ENCODE results near the gene KATNB1.

DNA sequence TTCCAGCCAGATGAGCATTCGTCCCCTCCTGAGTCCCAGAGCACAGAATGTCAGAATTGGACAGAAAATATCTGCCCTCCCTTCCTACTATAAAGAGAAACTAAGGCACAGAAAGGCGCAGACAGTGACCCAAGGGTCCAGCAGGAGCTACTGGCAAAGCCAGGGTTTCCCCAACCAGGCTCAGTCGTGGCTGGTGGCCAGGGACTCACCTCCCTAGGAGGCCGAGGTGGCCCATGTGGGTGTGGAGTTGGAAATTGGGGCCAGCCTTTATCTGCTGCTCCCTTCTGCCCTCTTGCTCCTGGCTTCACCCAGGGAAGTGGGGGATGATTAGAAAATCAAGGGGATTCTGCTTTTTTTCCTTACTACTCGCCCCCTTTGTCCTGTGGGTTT lies 39.9 kb upstream of the KATNB1 start:
- TF ChIP-seq, protein P1, sequence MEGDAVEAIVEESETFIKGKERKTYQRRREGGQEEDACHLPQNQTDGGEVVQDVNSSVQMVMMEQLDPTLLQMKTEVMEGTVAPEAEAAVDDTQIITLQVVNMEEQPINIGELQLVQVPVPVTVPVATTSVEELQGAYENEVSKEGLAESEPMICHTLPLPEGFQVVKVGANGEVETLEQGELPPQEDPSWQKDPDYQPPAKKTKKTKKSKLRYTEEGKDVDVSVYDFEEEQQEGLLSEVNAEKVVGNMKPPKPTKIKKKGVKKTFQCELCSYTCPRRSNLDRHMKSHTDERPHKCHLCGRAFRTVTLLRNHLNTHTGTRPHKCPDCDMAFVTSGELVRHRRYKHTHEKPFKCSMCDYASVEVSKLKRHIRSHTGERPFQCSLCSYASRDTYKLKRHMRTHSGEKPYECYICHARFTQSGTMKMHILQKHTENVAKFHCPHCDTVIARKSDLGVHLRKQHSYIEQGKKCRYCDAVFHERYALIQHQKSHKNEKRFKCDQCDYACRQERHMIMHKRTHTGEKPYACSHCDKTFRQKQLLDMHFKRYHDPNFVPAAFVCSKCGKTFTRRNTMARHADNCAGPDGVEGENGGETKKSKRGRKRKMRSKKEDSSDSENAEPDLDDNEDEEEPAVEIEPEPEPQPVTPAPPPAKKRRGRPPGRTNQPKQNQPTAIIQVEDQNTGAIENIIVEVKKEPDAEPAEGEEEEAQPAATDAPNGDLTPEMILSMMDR (conservative IDR thresholded peaks at IDR 0.05; ENCODE audit: low read depth in 2 of 2) = no peak
- TF ChIP-seq POLR2AphosphoS5 (IDR thresholded peaks at IDR 0.05; ENCODE audit: low read depth) = no peak
- no peak for TF ChIP-seq EZH2phosphoT487 (IDR thresholded peaks at IDR 0.05; ENCODE audit: unreplicated experiment)
- TF ChIP-seq, protein P2, sequence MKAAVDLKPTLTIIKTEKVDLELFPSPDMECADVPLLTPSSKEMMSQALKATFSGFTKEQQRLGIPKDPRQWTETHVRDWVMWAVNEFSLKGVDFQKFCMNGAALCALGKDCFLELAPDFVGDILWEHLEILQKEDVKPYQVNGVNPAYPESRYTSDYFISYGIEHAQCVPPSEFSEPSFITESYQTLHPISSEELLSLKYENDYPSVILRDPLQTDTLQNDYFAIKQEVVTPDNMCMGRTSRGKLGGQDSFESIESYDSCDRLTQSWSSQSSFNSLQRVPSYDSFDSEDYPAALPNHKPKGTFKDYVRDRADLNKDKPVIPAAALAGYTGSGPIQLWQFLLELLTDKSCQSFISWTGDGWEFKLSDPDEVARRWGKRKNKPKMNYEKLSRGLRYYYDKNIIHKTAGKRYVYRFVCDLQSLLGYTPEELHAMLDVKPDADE (IDR thresholded peaks at IDR 0.05) = no peak
- TF ChIP-seq, protein P3, sequence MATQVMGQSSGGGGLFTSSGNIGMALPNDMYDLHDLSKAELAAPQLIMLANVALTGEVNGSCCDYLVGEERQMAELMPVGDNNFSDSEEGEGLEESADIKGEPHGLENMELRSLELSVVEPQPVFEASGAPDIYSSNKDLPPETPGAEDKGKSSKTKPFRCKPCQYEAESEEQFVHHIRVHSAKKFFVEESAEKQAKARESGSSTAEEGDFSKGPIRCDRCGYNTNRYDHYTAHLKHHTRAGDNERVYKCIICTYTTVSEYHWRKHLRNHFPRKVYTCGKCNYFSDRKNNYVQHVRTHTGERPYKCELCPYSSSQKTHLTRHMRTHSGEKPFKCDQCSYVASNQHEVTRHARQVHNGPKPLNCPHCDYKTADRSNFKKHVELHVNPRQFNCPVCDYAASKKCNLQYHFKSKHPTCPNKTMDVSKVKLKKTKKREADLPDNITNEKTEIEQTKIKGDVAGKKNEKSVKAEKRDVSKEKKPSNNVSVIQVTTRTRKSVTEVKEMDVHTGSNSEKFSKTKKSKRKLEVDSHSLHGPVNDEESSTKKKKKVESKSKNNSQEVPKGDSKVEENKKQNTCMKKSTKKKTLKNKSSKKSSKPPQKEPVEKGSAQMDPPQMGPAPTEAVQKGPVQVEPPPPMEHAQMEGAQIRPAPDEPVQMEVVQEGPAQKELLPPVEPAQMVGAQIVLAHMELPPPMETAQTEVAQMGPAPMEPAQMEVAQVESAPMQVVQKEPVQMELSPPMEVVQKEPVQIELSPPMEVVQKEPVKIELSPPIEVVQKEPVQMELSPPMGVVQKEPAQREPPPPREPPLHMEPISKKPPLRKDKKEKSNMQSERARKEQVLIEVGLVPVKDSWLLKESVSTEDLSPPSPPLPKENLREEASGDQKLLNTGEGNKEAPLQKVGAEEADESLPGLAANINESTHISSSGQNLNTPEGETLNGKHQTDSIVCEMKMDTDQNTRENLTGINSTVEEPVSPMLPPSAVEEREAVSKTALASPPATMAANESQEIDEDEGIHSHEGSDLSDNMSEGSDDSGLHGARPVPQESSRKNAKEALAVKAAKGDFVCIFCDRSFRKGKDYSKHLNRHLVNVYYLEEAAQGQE (IDR thresholded peaks at IDR 0.05; ENCODE audit: unreplicated experiment) = no peak
- no peak for TF ChIP-seq EZH2 (IDR thresholded peaks at IDR 0.05; ENCODE audit: low read depth, unreplicated experiment)
- no peak for TF ChIP-seq CREB1 (CRISPR knock-in tag; IDR thresholded peaks at IDR 0.05; ENCODE audit: low read depth)
- no peak for TF ChIP-seq ZNF114 (CRISPR knock-in tag; IDR thresholded peaks at IDR 0.05)

Measured in GM23338 (cell line).